Fibroblast of skin of back (primary cell): Measurements from ENCODE around the gene MEST. TPM values are rescaled to one million over a fixed set of nuclear protein-coding genes. Genes with fewer than 3 reads are reported as not detected.
"Not testable (repeated sequence)": the region's sequence is repeated elsewhere in the genome, so short reads cannot be mapped to it uniquely, and the experiment has no call there.

Experiments used
- DNase-seq: peaks from one replicate; pipeline ENCODE4 v3.0.0-alpha.2; 2013
- polyA plus RNA-seq, 2 experiments: library from polyadenylated mRNA; unstranded; fragments of 120-200 nt; gene quantifications; one replicate each; pipeline ENCODE4 v1.2.1, GENCODE V29; 2013; ENCODE audit not compliant: insufficient read length in 2 of 2

The MEST gene
- 82.7 TPM for polyA plus RNA-seq (2013, experiment 1 of 2; ENCODE audit: insufficient read length)
- polyA plus RNA-seq (2013, experiment 2 of 2; ENCODE audit: insufficient read length) = 43.4 TPM

- DNase-seq = no peak
Measured at GRCh38 chr7:130491841-130492522, at the start of gene MEST. MEST (plus strand) TSS chr7:130492085; CDS start chr7:130492314, 229 bp downstream.

- no peak for DNase-seq
Measured at GRCh38 chr7:130442601-130443000, 49.3 kb upstream of the MEST start.

GRCh38 chr7:130444234-130444633, 47.7 kb upstream of the MEST start:
- no peak for DNase-seq

- DNase-seq = no peak
Measured at GRCh38 chr7:130444751-130445407, 47.0 kb upstream of the MEST start.

- DNase-seq = no peak
Measured at GRCh38 chr7:130446259-130446658, 45.6 kb upstream of the MEST start.

- not testable (repeated sequence) for DNase-seq
Measured at GRCh38 chr7:130451344-130451743, 40.5 kb upstream of the MEST start.

- DNase-seq = no peak
Measured at GRCh38 chr7:130452951-130453350, 38.9 kb upstream of the MEST start.

GRCh38 chr7:130454959-130455358, 36.9 kb upstream of the MEST start:
- no peak for DNase-seq

- DNase-seq = no peak
Measured at GRCh38 chr7:130458257-130458656, 33.6 kb upstream of the MEST start.

- DNase-seq = peak; percentile 71
Measured at GRCh38 chr7:130461272-130461671, 30.6 kb upstream of the MEST start.

GRCh38 chr7:130463553-130464434, 28.1 kb upstream of the MEST start:
- DNase-seq = no peak

- no peak for DNase-seq
Measured at GRCh38 chr7:130468612-130469011, 23.3 kb upstream of the MEST start.

GRCh38 chr7:130471974-130472373, 19.9 kb upstream of the MEST start:
- no peak for DNase-seq

- no peak for DNase-seq
Measured at GRCh38 chr7:130473289-130473688, 18.6 kb upstream of the MEST start.

- DNase-seq = no peak
Measured at GRCh38 chr7:130473876-130474275, 18.0 kb upstream of the MEST start.

- DNase-seq = no peak
Measured at GRCh38 chr7:130475776-130476175, 16.1 kb upstream of the MEST start.

- no peak for DNase-seq
Measured at GRCh38 chr7:130476297-130477150, 15.4 kb upstream of the MEST start.

GRCh38 chr7:130478991-130479390, 12.9 kb upstream of the MEST start:
- no peak for DNase-seq

- no peak for DNase-seq
Measured at GRCh38 chr7:130479716-130480400, 12.0 kb upstream of the MEST start.

- DNase-seq = no peak
Measured at GRCh38 chr7:130481898-130482297, 10.0 kb upstream of the MEST start.

- no peak for DNase-seq
Measured at GRCh38 chr7:130483031-130483430, 8.9 kb upstream of the MEST start.

- DNase-seq = no peak
Measured at GRCh38 chr7:130485734-130486113, 6.2 kb upstream of the MEST start.
